IMR-90 (cell line): ENCODE results near the gene DUS2. TPM values are rescaled to one million over a fixed set of nuclear protein-coding genes. Genes with fewer than 3 reads are reported as not detected.

Experiments
- ATAC-seq: fragments of 200-7000 bp; cut with Tn5 transposase; 2 replicates; pipeline ENCODE4 v1.9.1; 2020; ENCODE audit warnings: low read depth, mild to moderate bottlenecking, moderate library complexity
- BruUV-seq: library from RNA; stranded (reverse); fragments of 400-500 nt; replicated peaks from 2 replicates; lab custom pipeline; 2021; lab: Mats Ljungman, UMichigan
- CTCF ChIA-PET: fragments of 300-600 bp; formaldehyde crosslinking; extraction: SDS; loops from one replicate; lab custom pipeline; 2021; ENCODE audit warnings: antibody characterized with exemption; lab: Yijun Ruan, JAX
- POLR2A ChIA-PET: fragments of 300-600 bp; sonication (Branson Sonifier 250); formaldehyde crosslinking; loops from one replicate; lab custom pipeline; 2022; ENCODE audit warnings: antibody characterized with exemption; ENCODE audit not compliant: unreplicated experiment; lab: Charles Lee
- DNase-seq: peaks from one replicate; pipeline ENCODE4 v3.0.0; 2013
- H2AFZ ChIP-seq: replicated peaks from 2 replicates; pipeline ENCODE3; 2013; ENCODE audit warnings: low read length, mild to moderate bottlenecking; ENCODE audit not compliant: poor library complexity
- H2AK5ac ChIP-seq: 2 replicates; pipeline ENCODE4 v1.6.1; 2013; ENCODE audit warnings: low read depth, low read length, inconsistent platforms
- H2AK9ac ChIP-seq: replicated peaks from 2 replicates; pipeline ENCODE3; 2013; ENCODE audit warnings: mild to moderate bottlenecking, low read depth, low read length, moderate library complexity; ENCODE audit not compliant: poor library complexity
- H2BK120ac ChIP-seq: 2 replicates; pipeline ENCODE4 v1.6.1; 2013; ENCODE audit warnings: low read depth, low read length, inconsistent platforms
- H2BK15ac ChIP-seq: 3 replicates; pipeline ENCODE4 v1.6.1; 2013; ENCODE audit warnings: low read depth, low read length, inconsistent platforms
- H2BK20ac ChIP-seq: 2 replicates; pipeline ENCODE4 v1.6.1; 2013; ENCODE audit warnings: low read depth, mild to moderate bottlenecking, inconsistent platforms, low read length, moderate library complexity
- H2BK5ac ChIP-seq: 2 replicates; pipeline ENCODE4 v1.6.1; 2013; ENCODE audit warnings: mild to moderate bottlenecking, low read depth, low read length, inconsistent platforms; ENCODE audit not compliant: poor library complexity, severe bottlenecking
- H3K14ac ChIP-seq: replicated peaks from 2 replicates; pipeline ENCODE4 v1.6.1; 2013; ENCODE audit warnings: low read depth, low read length, inconsistent platforms
- H3K18ac ChIP-seq: 2 replicates; pipeline ENCODE4 v1.6.1; 2013; ENCODE audit warnings: low read depth, low read length, control low read depth
- H3K23ac ChIP-seq: 2 replicates; pipeline ENCODE4 v1.6.1; 2013; ENCODE audit warnings: low read depth, low read length, inconsistent platforms
- H3K27ac ChIP-seq: 2 replicates; pipeline ENCODE4 v1.5.1; 2013; ENCODE audit warnings: mild to moderate bottlenecking, control low read depth, low read length; ENCODE audit not compliant: insufficient read depth
- H3K27me3 ChIP-seq: 2 replicates; pipeline ENCODE4 v1.6.1; 2013; ENCODE audit warnings: low read length; ENCODE audit not compliant: control insufficient read depth, insufficient read depth
- H3K36me3 ChIP-seq: 2 replicates; pipeline ENCODE4 v1.6.1; 2013; ENCODE audit warnings: low read length, mixed read lengths; ENCODE audit not compliant: control insufficient read depth, insufficient read depth
- H3K4ac ChIP-seq: 2 replicates; pipeline ENCODE4 v1.6.1; 2013; ENCODE audit warnings: low read depth, low read length, inconsistent platforms
- H3K4me1 ChIP-seq: 2 replicates; pipeline ENCODE4 v1.6.1; 2013; ENCODE audit warnings: low read length, mixed read lengths; ENCODE audit not compliant: control insufficient read depth, insufficient read depth
- H3K4me2 ChIP-seq: 2 replicates; pipeline ENCODE4 v1.6.1; 2013; ENCODE audit warnings: low read depth, mild to moderate bottlenecking, control low read depth, low read length, moderate library complexity
- H3K4me3 ChIP-seq: 2 replicates; pipeline ENCODE4 v1.5.1; 2013; ENCODE audit warnings: low read depth, mild to moderate bottlenecking, control low read depth, low read length, moderate library complexity; ENCODE audit not compliant: insufficient read depth
- H3K56ac ChIP-seq: 2 replicates; pipeline ENCODE4 v1.6.1; 2013; ENCODE audit warnings: low read length, inconsistent platforms; ENCODE audit not compliant: insufficient read depth; ENCODE audit errors: extremely low read depth
- H3K79me1 ChIP-seq, 2 experiments: 2 replicates each; pipeline ENCODE4 v1.6.1; 2013; ENCODE audit warnings: low read length in 2 of 2, inconsistent platforms in 1 of 2, low read depth in 1 of 2
- H3K9ac ChIP-seq: 2 replicates; pipeline ENCODE4 v1.6.1; 2013; ENCODE audit warnings: low read depth, low read length, control low read depth
- H3K9me1 ChIP-seq: 2 replicates; pipeline ENCODE4 v1.6.1; 2013; ENCODE audit warnings: low read length, inconsistent platforms; ENCODE audit not compliant: insufficient read depth
- H3K9me3 ChIP-seq: 2 replicates; pipeline ENCODE4 v1.6.1; 2013; ENCODE audit warnings: low read length; ENCODE audit not compliant: control insufficient read depth, insufficient read depth
- H4K20me1 ChIP-seq: 2 replicates; pipeline ENCODE4 v1.6.1; 2013; ENCODE audit warnings: low read length, inconsistent platforms; ENCODE audit not compliant: insufficient read depth
- H4K5ac ChIP-seq: 2 replicates; pipeline ENCODE4 v1.6.1; 2013; ENCODE audit warnings: mild to moderate bottlenecking, low read depth, low read length, control low read depth
- H4K8ac ChIP-seq, 2 experiments: 2 replicates each; pipeline ENCODE4 v1.6.1; 2013; ENCODE audit warnings: low read depth in 2 of 2, low read length in 2 of 2, control low read depth in 1 of 2, inconsistent platforms in 1 of 2
- H4K91ac ChIP-seq: 2 replicates; pipeline ENCODE4 v1.6.1; 2013; ENCODE audit warnings: low read depth, low read length, inconsistent platforms; ENCODE audit not compliant: insufficient read depth
- BHLHE40 ChIP-seq: fragments of 150-350 bp; IDR thresholded peaks from 2 replicates; pipeline ENCODE4 v1.6.1; 2016; ENCODE audit warnings: mild to moderate bottlenecking, low read depth, low read length
- CEBPB ChIP-seq: IDR thresholded peaks from 2 replicates; pipeline ENCODE4 v1.6.1; 2012; ENCODE audit warnings: low read depth, low read length, improper control_type of control experiment
- CHD1 ChIP-seq: IDR thresholded peaks from 2 replicates; pipeline ENCODE4 v1.6.1; 2012; ENCODE audit warnings: low read depth, low read length, improper control_type of control experiment
- FOS ChIP-seq: fragments of 150-350 bp; IDR thresholded peaks from 2 replicates; pipeline ENCODE4 v1.6.1; 2016; ENCODE audit warnings: low read depth, low read length
- MXI1 ChIP-seq: IDR thresholded peaks from 2 replicates; pipeline ENCODE4 v1.6.1; 2012; ENCODE audit warnings: low read depth, mild to moderate bottlenecking, low read length, moderate library complexity, borderline replicate concordance
- NFE2L2 ChIP-seq: fragments of 150-350 bp; IDR thresholded peaks from 2 replicates; pipeline ENCODE4 v1.6.1; 2016; ENCODE audit warnings: low read depth, mild to moderate bottlenecking, low read length
- POLR2A ChIP-seq: IDR thresholded peaks from 2 replicates; pipeline ENCODE4 v1.6.1; 2012; ENCODE audit warnings: mild to moderate bottlenecking, low read depth, low read length
- RAD21 ChIP-seq: IDR thresholded peaks from 2 replicates; pipeline ENCODE4 v1.6.1; 2012; ENCODE audit warnings: low read length, improper control_type of control experiment
- RCOR1 ChIP-seq: IDR thresholded peaks from 2 replicates; pipeline ENCODE4 v1.6.1; 2012; ENCODE audit warnings: mild to moderate bottlenecking, low read length, improper control_type of control experiment; ENCODE audit not compliant: insufficient replicate concordance
- RFX5 ChIP-seq: IDR thresholded peaks from 2 replicates; pipeline ENCODE4 v1.8.0; 2012; ENCODE audit warnings: low read depth, mild to moderate bottlenecking, low read length, moderate library complexity
- SMC3 ChIP-seq: fragments of 150-350 bp; IDR thresholded peaks from 2 replicates; pipeline ENCODE4 v1.6.1; 2016; ENCODE audit warnings: low read depth, mild to moderate bottlenecking, antibody characterized with exemption, low read length, moderate library complexity
- WGBS, 2 experiments: methylation state at CpG; one replicate each; pipeline versions ENCODE4 v1.1.5 to v1.1.7; 2013; ENCODE audit warnings: missing lambda C conversion rate in 2 of 2; ENCODE audit not compliant: insufficient read length in 1 of 2; ENCODE audit errors: extremely low coverage in 2 of 2; 5-methylcytosine and 5-hydroxymethylcytosine counted together
- dilution Hi-C: fragments of 300-500 bp; cut with HindIII; formaldehyde crosslinking; loops from one replicate; pipeline ENCODE4 v1.14.3; 2018; ENCODE audit warnings: low sequenced_read_pairs; ENCODE audit not compliant: unreplicated experiment
- in situ Hi-C: fragments of 300-500 bp; cut with MboI; formaldehyde crosslinking; loops from 3 replicates; pipeline ENCODE4 v1.14.3; 2019; ENCODE audit warnings: low sequenced_read_pairs, inconsistent platforms, mixed read lengths
- intact Hi-C: fragments of 100-400 bp; cut with micrococcal nuclease; formaldehyde crosslinking; loops from 2 replicates; pipeline ENCODE4 v1.10.0; 2022
- polyA plus RNA-seq, 3 experiments: library from polyadenylated mRNA; depleted of rRNA; stranded (reverse); fragments of >200 nt; gene quantifications; 2 replicates each; pipeline ENCODE4 v1.2.3, GENCODE V29; 2012; ENCODE audit warnings: low replicate concordance in 1 of 3
- total RNA-seq: library from RNA; depleted of rRNA; stranded (reverse); fragments of >200 nt; gene quantifications from 2 replicates; pipeline ENCODE4 v1.2.3, GENCODE V29; 2012
- TF ChIP-seq, protein P1 (sequence below): fragments of 150-350 bp; IDR thresholded peaks from 2 replicates; pipeline ENCODE4 v1.6.1; 2016; ENCODE audit warnings: low read depth, mild to moderate bottlenecking, low read length, moderate library complexity, borderline replicate concordance
- TF ChIP-seq, protein P2 (sequence below): conservative IDR thresholded peaks from 2 replicates; pipeline ENCODE4 v1.5.1; 2012; ENCODE audit warnings: mild to moderate bottlenecking, low read depth, low read length, improper control_type of control experiment

Gene DUS2
- total and polyA plus RNA-seq, 2 of the 4 experiments (the other 2 are of a cell fraction): 15.8 to 30.5 TPM

DNA sequence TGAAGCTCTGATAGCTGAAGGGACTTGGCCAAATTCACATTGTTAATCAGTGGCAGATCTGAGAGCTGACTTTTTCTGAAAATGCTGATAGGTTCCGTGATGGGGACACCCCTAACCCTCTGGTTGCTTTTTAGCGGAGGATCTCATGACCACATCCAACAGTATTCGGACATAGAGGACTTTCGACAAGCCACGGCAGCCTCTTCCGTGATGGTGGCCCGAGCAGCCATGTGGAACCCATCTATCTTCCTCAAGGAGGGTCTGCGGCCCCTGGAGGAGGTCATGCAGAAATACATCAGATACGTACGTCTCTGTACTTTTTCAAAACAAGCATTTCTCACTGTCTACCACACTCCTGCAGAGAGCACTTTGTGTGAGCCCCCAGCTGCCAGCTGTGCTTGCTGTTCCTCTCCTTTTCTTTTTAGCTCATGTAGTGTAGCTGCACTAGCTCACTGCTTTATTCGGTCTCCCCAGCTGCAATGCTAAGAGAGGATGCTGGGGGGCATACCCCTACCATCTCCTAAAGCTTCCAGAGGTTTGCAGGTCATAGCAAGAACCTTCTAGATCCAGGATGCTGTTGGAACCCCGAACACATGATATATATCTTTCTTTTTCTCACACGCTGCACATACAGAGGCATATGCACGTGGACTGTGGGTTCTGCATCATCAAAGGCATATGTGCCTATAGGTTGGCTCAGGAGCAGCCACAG is 47.9 kb downstream of the DUS2 start:
- no peak overlapping the region for H3K4me2 ChIP-seq
- H2BK120ac ChIP-seq: no peak overlapping the region
- in situ Hi-C loops: no loop called here
- 0 out of 4 replicates have a peak, but pooled peaks cover 0 to 3% of the 10 kb centered on the region in 2 experiments for H3K79me1 ChIP-seq
- H3K27ac ChIP-seq: no peak overlapping the region
- DNase-seq (no peak), ATAC-seq (no peak)
- no peak overlapping the region for H3K18ac ChIP-seq
- peaks cover 8% of the 10 kb centered on the region for H3K4me1 ChIP-seq
- no peak for TF ChIP-seq CHD1
- TF ChIP-seq POLR2A: no peak
- no peak for TF ChIP-seq RCOR1
- TF ChIP-seq, protein P1, sequence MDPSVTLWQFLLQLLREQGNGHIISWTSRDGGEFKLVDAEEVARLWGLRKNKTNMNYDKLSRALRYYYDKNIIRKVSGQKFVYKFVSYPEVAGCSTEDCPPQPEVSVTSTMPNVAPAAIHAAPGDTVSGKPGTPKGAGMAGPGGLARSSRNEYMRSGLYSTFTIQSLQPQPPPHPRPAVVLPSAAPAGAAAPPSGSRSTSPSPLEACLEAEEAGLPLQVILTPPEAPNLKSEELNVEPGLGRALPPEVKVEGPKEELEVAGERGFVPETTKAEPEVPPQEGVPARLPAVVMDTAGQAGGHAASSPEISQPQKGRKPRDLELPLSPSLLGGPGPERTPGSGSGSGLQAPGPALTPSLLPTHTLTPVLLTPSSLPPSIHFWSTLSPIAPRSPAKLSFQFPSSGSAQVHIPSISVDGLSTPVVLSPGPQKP: no peak
- no peak for TF ChIP-seq NFE2L2
- TF ChIP-seq RAD21: no peak
- no peak for TF ChIP-seq RFX5
- no peak for TF ChIP-seq CEBPB
- TF ChIP-seq, protein P2, sequence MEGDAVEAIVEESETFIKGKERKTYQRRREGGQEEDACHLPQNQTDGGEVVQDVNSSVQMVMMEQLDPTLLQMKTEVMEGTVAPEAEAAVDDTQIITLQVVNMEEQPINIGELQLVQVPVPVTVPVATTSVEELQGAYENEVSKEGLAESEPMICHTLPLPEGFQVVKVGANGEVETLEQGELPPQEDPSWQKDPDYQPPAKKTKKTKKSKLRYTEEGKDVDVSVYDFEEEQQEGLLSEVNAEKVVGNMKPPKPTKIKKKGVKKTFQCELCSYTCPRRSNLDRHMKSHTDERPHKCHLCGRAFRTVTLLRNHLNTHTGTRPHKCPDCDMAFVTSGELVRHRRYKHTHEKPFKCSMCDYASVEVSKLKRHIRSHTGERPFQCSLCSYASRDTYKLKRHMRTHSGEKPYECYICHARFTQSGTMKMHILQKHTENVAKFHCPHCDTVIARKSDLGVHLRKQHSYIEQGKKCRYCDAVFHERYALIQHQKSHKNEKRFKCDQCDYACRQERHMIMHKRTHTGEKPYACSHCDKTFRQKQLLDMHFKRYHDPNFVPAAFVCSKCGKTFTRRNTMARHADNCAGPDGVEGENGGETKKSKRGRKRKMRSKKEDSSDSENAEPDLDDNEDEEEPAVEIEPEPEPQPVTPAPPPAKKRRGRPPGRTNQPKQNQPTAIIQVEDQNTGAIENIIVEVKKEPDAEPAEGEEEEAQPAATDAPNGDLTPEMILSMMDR: no peak
- TF ChIP-seq SMC3: no peak
- no peak for TF ChIP-seq FOS
- TF ChIP-seq MXI1: no peak
- TF ChIP-seq BHLHE40: no peak
- POLR2A ChIA-PET: no interaction called here
- no peak overlapping the region for H4K91ac ChIP-seq
- H3K14ac ChIP-seq: no peak overlapping the region
- no peak overlapping the region for H2AFZ ChIP-seq
- no peak overlapping the region for H3K23ac ChIP-seq
- H3K9me3 ChIP-seq: no peaks in the 10 kb centered on the region
- dilution Hi-C loops: no loop called here
- no peak overlapping the region for H3K4ac ChIP-seq
- intact Hi-C loops: no loop called here
- CTCF ChIA-PET: no interaction called here
- H2AK5ac ChIP-seq: no peak overlapping the region
- WGBS, 2 experiments: 96% methylated on average over 7 of the region's 14 CpGs; no CpG with 5 or more reads in 1 of the 2 experiments
- H3K36me3 ChIP-seq: peaks cover 43% of the 10 kb centered on the region
- no peak overlapping the region for H3K56ac ChIP-seq
- no peak overlapping the region for H4K5ac ChIP-seq
- no peak overlapping the region for H2AK9ac ChIP-seq
- H4K20me1 ChIP-seq: 0 out of 2 replicates have a peak, but pooled peaks cover 3% of the 10 kb centered on the region
- no peak overlapping the region for H4K8ac ChIP-seq
- H2BK5ac ChIP-seq: no peak overlapping the region
- no peak overlapping the region for H3K4me3 ChIP-seq
- peaks cover 16% of the 10 kb centered on the region for H3K9me1 ChIP-seq
- no TSS peak for BruUV-seq
- no peak overlapping the region for H3K9ac ChIP-seq
- H2BK15ac ChIP-seq: no peak overlapping the region
- H2BK20ac ChIP-seq: no peak overlapping the region
- H3K27me3 ChIP-seq: no peaks in the 10 kb centered on the region
